Breast epithelium (tissue), 4 donors: Measurements from ENCODE around the gene GALNT9. TPM values are rescaled to one million over a fixed set of nuclear protein-coding genes. Genes with fewer than 3 reads are reported as not detected.
"Not testable (repeated sequence)": the region's sequence is repeated elsewhere in the genome, so short reads cannot be mapped to it uniquely, and the experiment has no call there.

Experiments
- DNase-seq, 2 donors: peaks; one replicate each; pipeline ENCODE4 v3.0.0-alpha.2; 2019; ENCODE audit warnings: low spot score in 2 of 2
- H3K27ac ChIP-seq, 2 donors: fragments of 200-600 bp; sonication (generic) in 1 of 2; one replicate each; pipeline ENCODE4 v1.5.1; 2016 to 2019; ENCODE audit warnings: mild to moderate bottlenecking in 1 of 2
- H3K27me3 ChIP-seq, 2 donors: fragments of 200-600 bp; sonication (generic) in 1 of 2; one replicate each; pipeline versions ENCODE4 v1.5.1 to v1.6.0; 2017 to 2019; ENCODE audit warnings: control low read depth in 1 of 2, mild to moderate bottlenecking in 1 of 2
- H3K36me3 ChIP-seq: fragments of 200-600 bp; one replicate; pipeline ENCODE4 v1.5.1; 2019
- H3K4me1 ChIP-seq, 2 donors: fragments of 200-600 bp; sonication (generic); one replicate each; pipeline ENCODE4 v1.5.1; 2016 to 2019; ENCODE audit warnings: control low read depth in 1 of 2
- H3K4me3 ChIP-seq, 3 donors: fragments of 200-600 bp; sonication (generic); 1 replicate in 2 of 3; 2 replicates in 1 of 3; pipeline ENCODE4 v1.5.1; 2016 to 2019; ENCODE audit warnings: mild to moderate bottlenecking in 3 of 3, moderate library complexity in 2 of 3
- H3K9me3 ChIP-seq, 2 donors: fragments of 200-600 bp; sonication (generic) in 1 of 2; one replicate each; pipeline ENCODE4 v1.5.1; 2016 to 2019; ENCODE audit warnings: control low read depth in 1 of 2
- CTCF ChIP-seq, 3 donors: fragments of 450-650 bp; IDR thresholded peaks; one replicate each; pipeline ENCODE4 v1.5.1; 2016 to 2017; ENCODE audit warnings: antibody characterized with exemption in 3 of 3, mild to moderate bottlenecking in 3 of 3, moderate library complexity in 3 of 3
- POLR2A ChIP-seq: fragments of 450-650 bp; IDR thresholded peaks from one replicate; pipeline ENCODE4 v1.6.1; 2016; ENCODE audit warnings: antibody characterized with exemption, mild to moderate bottlenecking, moderate library complexity
- POLR2AphosphoS5 ChIP-seq, 3 donors: sonication (generic); formaldehyde crosslinking; IDR thresholded peaks; one replicate each; pipeline ENCODE4 v1.6.1; 2017; ENCODE audit warnings: antibody characterized with exemption in 3 of 3
- intact Hi-C: fragments of 100-400 bp; cut with DNase I; formaldehyde crosslinking; loops from one replicate; pipeline ENCODE4 v1.15.1; 2023; ENCODE audit warnings: low total_unique reads
- total RNA-seq, 3 donors: library from RNA; depleted of rRNA; stranded (reverse); fragments of >200 nt; gene quantifications; one replicate each; pipeline ENCODE4 v1.1.0, GENCODE V29; 2016

The GALNT9 gene
- total RNA-seq, 3 donors from 2014 or later, result 2.9 TPM; not detected in 2

DNA sequence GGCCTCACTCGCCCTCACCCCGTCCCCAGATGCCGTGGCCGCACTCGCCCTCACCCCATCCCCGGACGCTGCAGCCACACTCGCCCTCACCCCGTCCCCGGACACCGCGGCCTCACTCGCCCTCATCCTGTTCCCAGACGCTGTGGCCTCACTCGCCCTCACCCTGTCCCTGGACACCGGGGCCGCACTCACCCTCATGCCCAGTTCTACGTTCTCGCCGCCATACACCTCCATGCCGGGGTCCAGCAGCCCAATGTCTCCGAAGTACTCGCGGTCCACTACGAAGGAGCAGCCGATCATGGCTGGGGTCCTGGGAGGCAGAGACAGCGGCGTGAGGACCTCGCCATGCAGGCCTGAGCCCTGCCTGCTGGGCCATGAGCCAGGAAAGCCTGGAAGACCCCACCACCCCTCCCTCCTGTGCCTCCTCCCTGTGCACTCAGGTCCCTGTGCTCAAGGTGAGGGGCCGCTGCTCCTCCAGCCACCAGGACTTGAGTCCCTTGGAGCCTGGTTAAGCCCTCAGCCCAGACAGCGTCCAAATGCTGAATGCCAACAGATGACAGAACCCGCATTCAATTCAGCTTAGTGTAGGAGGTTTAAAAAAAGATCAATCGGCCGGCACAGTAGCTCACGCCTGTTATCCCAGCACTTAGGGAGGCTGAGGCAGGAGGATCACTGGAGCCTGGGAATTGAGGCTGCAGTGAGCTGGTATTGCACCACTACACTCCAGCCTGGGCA lies 81.5 kb downstream of the GALNT9 start:
- Histone ChIP-seq H3K9me3 (no peaks in the 10 kb centered on the region), H3K27ac (no peak overlapping the region), H3K27me3 (peaks cover 0 to 24% of the 10 kb centered on the region in 2 donors), H3K4me3 (no peak overlapping the region), H3K36me3 (no peaks in the 10 kb centered on the region), H3K4me1 (no peaks in the 10 kb centered on the region)
- intact Hi-C loops, result no loop called here
- no peak for DNase-seq
- no peak for TF ChIP-seq CTCF (IDR thresholded peaks at IDR 0.05)
- no peak for TF ChIP-seq POLR2AphosphoS5 (IDR thresholded peaks at IDR 0.05)
- TF ChIP-seq POLR2A, result no peak

- intact Hi-C loops, result no loop called here
- DNase-seq, result no peak
- Histone ChIP-seq H3K36me3 (no peaks in the 10 kb centered on the region), H3K4me1 (no peaks in the 10 kb centered on the region), H3K27me3 (peaks cover 0 to 24% of the 10 kb centered on the region in 2 donors), H3K4me3 (no peak overlapping the region), H3K27ac (no peak overlapping the region), H3K9me3 (no peaks in the 10 kb centered on the region)
- TF ChIP-seq POLR2A, result no peak
- TF ChIP-seq POLR2AphosphoS5 (IDR thresholded peaks at IDR 0.05), result no peak
- no peak for TF ChIP-seq CTCF (IDR thresholded peaks at IDR 0.05)
Observed at GRCh38 chr12:132246997-132247717, 82.2 kb downstream of the GALNT9 start.

DNA sequence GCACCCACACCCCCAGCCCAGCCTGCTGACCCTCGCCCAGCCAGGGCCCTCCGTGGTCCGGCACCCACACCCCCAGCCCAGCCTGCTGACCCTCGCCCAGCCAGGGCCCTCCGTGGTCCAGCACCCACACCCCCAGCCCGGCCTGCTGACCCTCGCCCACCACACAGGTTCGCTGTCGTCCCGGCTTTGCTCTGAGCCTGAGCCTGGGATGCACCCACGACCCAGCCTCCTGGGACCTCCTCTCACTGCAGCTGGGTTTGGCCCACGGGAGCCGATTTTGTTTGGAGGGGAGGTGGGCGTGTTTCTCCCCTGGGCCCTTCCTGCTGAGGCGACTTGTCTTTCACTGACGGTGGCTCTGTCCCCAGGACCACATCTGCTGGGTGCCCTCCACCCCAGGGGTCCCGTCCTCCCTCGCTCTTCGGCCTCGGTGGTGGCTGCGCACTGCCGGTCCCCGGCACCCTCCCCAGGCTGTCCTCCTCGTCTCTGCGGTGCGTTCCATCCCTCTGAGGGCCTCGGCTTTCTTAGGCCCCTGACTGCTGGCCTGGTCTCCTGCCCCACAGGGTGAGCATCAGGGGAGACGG lies 83.8 kb downstream of the GALNT9 start:
- H3K9me3 ChIP-seq, result no peaks in the 10 kb centered on the region
- H3K4me3 ChIP-seq, result no peak overlapping the region
- TF ChIP-seq POLR2A, result no peak
- H3K27me3 ChIP-seq, result peaks cover 0 to 24% of the 10 kb centered on the region in 2 donors
- no peaks in the 10 kb centered on the region for H3K4me1 ChIP-seq
- no peaks in the 10 kb centered on the region for H3K36me3 ChIP-seq
- no peak overlapping the region for H3K27ac ChIP-seq
- intact Hi-C loops, result no loop called here
- no peak for DNase-seq

DNA sequence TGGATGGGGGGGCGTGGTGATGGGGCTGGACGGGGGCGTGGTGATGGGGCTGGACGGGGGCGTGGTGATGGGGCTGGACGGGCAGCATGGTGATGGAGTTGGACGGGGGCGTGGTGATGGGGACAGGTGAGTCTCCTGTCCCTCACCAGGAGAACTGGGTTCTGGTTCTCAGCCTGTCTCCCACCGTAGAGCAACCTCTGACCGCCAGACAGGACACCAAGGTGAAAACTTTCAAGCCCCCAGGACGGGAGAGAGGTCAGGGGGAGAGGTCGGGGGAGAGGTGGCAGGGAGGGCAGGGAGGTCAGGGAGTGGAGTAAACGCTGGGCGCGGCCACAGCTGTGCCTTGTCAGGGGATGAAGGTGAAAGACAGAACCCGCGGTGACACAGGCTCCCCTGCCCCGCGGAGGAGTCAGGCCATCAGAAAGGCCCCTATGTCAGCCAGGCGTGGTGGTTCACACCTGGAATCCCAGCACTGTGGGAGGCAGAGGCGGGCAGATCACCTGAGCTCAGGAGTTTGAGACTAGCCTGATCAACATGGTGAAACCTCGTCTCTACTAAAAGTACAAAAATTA lies 84.6 kb downstream of the GALNT9 start:
- TF ChIP-seq POLR2A, result no peak
- TF ChIP-seq CTCF (IDR thresholded peaks at IDR 0.05), result no peak
- no peak for TF ChIP-seq POLR2AphosphoS5 (IDR thresholded peaks at IDR 0.05)
- intact Hi-C loops, result no loop called here
- Histone ChIP-seq H3K9me3 (no peaks in the 10 kb centered on the region), H3K4me3 (no peak overlapping the region), H3K27ac (no peak overlapping the region), H3K36me3 (no peaks in the 10 kb centered on the region), H3K4me1 (no peaks in the 10 kb centered on the region), H3K27me3 (peaks cover 0 to 20% of the 10 kb centered on the region in 2 donors)
- no peak for DNase-seq

DNA sequence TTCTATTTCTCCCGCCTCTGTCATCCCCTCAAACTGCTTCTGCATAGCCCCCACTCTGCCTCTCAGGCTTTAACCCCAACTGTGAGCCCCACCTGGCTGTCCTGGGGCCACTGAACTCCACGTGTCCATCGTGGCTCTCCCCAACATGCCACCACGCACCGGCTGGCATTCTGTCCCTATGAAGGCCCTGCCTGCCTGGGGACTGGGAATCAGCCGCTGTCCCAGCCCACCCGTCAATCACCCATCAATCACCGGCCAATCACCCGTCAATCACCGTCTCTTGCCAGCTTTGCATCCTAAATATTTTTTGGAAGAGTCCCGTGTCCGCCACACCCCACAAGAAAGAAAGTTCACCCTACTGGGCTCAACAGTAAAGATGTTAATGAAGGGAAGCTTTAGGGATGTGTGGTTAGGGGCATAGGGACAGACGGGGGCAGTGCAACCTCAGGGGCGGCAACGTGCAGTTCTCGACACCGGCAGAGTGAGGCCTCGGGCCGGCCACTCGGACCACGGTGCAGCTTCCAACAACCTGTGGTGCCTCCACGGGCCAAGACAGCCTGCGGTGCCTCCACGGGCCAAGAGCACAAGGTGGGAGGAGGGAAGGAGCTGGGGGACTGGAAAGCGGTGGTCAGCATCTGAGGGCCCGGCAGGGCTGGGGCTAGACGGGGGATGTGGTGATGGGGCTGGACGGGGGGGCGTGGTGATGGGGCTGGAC lies 85.6 kb downstream of the GALNT9 start:
- H3K27me3 ChIP-seq, result peaks cover 0 to 10% of the 10 kb centered on the region in 2 donors
- H3K4me1 ChIP-seq, result no peaks in the 10 kb centered on the region
- no peak for DNase-seq
- H3K27ac ChIP-seq, result no peak overlapping the region
- intact Hi-C loops, result no loop called here
- H3K9me3 ChIP-seq, result no peaks in the 10 kb centered on the region
- TF ChIP-seq CTCF (IDR thresholded peaks at IDR 0.05) (no peak), POLR2A (no peak), POLR2AphosphoS5 (IDR thresholded peaks at IDR 0.05) (no peak)
- H3K36me3 ChIP-seq, result no peaks in the 10 kb centered on the region
- H3K4me3 ChIP-seq, result no peak overlapping the region

DNA sequence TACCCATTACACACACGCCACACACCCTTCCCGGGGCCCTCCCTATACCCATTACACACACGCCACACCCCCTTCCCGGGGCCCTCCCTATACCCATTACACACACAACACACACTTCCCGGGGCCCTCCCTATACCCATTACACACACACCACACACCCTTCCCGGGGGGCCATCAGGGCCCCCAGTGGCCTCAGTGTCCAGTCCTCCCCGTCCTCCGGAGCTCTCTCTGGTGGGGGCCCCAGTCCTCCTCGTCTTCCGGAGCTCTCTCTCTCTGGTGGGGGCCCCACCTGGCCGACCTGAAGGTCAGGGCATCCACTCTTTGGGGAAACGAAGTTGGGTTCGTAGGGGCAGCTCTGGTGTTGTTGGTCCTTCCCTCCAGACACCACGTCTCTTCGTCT lies 86.2 kb downstream of the GALNT9 start:
- DNase-seq, H3K4me3 ChIP-seq, H3K36me3 ChIP-seq, H3K9me3 ChIP-seq, intact Hi-C loops, H3K4me1 ChIP-seq, H3K27me3 ChIP-seq, H3K27ac ChIP-seq: not testable (repeated sequence)

DNA sequence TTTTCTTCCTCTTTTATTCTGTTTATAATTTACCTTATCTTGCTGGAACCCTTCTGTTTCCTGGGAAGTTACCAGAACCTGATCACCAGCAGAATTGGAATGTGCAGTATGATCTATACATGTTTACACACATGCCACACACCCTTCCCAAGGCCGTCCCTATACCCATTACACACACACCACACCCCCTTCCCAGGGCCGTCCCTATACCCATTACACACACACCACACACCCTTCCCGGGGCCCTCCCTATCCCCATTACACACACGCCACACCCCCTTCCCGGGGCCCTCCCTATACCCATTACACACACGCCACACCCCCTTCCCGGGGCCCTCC lies 88.8 kb downstream of the GALNT9 start:
- H3K27me3 ChIP-seq, DNase-seq, intact Hi-C loops, H3K9me3 ChIP-seq, H3K27ac ChIP-seq, H3K4me1 ChIP-seq, H3K4me3 ChIP-seq, H3K36me3 ChIP-seq: not testable (repeated sequence)
